Stimulated activated naive CD4-positive, alpha-beta T cell (primary cell): Measurements from ENCODE around the gene PIGX.
"Not testable (repeated sequence)": the region's sequence is repeated elsewhere in the genome, so short reads cannot be mapped to it uniquely, and the experiment has no call there.

Experiments used
- DNase-seq, 6 experiments: peaks; one replicate each; lab custom pipeline; 2025; lab: John Stamatoyannopoulos, UW

Gene PIGX

GRCh38 chr3:196706327-196706726 is 5.8 kb upstream of the PIGX start:
- DNase-seq: no peak

GRCh38 chr3:196706731-196707130 is 5.4 kb upstream of the PIGX start:
- DNase-seq: no peak

DNA sequence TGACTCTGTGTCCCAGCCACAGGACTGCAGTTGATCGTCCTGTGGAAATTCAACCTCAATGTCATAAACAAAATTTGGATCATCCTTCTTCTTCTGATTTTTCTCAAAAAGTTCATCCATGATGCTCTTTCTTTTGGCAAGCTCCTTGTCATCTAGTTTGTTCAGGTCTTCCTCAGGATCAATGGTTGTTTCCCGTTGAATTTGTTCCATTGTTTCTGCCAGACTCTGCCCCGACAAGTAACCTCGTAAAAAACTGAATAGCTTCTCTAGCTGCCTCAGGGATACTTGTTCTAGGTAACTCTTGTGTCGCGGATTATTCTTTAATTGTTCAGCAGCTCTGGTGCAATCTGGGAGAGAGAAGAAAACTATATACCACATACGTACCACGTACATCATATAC is 4.6 kb upstream of the PIGX start:
- no peak for DNase-seq

DNA sequence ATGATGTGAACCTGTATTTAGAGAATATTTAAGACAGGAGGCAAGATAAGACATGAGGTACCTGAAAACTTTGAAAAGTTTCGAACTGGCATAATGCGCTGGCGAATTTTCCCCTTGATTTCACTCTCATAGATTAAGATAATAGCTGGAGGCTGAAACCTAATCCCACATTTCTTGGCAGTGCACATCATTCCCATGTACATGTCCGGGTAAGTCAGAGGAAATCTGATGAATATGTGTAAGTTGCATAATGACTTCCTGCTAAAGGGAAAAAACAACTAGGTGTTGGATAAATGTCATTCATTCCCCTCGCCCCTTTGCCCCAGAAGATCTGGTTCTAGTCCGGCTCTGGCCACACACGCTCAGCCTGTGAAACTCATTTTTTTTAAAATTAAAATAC is 3.7 kb upstream of the PIGX start:
- no peak for DNase-seq

DNA sequence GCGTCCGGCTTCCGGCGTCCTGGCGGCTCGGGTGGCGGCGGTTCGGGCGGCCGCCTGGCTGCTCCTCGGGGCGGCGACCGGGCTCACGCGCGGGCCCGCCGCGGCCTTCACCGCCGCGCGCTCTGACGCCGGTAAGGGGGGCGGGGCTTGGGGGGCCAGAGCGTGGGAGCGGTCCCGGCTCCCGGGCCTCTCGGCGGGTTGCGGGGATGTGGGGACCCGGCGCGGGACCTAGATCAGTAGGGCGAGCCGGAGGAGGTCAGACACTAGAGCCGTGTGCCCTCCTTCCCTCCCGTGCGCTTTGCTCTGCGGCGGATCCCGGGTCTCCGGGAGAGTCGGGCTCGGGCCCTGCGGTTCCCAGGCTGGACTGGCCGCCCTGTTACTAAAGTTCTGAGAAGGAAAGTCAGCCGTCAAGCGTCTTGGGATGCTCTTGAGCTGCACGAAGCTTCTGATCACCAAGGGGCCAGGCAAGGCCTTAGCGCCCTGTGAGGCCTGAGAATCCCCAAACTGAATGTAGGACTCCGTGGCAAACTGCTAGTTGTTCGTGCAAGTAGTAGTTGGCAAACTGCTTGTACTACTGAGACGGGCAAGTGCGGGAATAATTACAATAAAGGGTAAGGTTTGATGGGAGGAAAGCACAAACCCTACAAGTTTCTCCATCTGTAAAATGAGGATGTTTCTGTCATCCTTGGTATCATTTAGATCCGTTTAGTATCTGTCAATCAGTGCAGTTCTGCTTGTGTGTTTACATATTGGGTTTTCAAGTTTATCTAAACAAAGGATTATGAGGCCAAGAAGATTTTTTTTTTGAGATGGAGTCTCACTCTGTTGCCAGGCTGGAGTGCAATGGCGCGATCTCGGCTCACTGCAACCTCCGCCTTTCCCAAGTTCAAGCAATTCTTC is 587 bp downstream of the PIGX start:
- DNase-seq: peak in 5 of 6 experiments; percentile 66 to 86 (median 70)

GRCh38 chr3:196717162-196717561 is 5.0 kb downstream of the PIGX start:
- DNase-seq: not testable (repeated sequence)

- no peak for DNase-seq
Measured at GRCh38 chr3:196721097-196721496, 8.9 kb downstream of the PIGX start.

- no peak for DNase-seq
Measured at GRCh38 chr3:196726788-196727675, 14.9 kb downstream of the PIGX start.

DNA sequence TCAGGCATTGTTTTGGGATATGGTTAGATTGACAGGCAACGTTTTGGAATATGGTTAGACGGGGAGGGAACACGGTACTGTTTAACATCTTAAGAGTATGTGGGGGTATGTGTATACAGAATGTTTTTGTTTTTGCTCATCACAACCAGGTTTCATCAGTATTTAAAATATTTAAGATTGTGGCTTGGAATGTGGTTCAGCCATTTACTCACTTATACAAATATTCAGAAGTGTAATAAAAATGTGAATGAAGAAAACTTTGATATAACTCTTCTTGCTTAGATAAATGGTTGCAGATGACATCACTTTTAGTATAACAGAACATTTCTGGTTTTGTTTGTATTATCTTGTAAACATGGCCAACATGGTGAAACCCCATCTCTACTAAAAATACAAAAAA is 23.6 kb downstream of the PIGX start:
- no peak for DNase-seq

- DNase-seq: no peak
Measured at GRCh38 chr3:196736670-196737374, 24.6 kb downstream of the PIGX start.

- DNase-seq: no peak
Measured at GRCh38 chr3:196737655-196738054, 25.5 kb downstream of the PIGX start.

DNA sequence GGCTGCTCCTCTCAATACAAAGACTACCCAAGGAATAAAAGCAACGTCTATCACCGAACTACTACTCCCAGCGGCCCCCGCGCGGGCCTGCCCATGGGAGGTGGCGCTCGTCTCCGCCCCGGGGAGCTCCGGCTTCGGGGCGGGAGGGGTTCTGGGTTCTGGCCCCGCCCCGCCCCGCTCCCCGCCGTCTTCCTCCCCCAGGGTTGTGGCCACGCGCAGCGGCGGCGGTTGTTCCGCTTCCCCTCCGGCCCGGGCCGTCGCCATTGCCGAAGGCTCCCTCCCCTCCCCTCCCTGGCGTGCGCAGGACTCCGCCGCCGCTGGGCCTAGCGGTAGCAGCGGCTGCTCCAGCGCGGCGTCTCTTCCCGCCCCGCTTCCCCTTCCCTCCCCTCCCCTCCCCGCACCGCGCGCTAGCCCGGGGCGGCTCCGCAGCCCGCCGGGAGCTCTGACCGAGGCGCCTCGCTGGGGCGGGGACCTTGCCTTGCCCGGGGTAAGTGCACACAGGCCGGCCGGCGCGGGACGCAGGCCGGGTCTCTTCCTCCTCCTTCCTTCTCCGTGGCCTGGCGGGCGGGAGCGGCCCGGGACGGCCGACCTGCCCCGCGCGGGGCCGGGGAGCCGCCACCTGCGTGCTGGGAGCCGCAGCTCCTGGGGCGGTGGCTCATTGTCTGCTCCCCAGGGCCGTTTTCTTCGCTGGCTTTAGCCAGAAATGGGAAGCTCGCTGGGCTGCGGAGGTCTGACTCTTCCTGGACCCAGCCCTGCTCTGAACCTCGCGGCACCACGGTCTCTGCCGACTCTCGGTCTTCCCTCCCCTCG is 27.7 kb downstream of the PIGX start, which contains the start of gene PAK2:
TSS of gene PAK2 (plus strand) at position 187 of the 810 bp plus-strand sequence. CDS start 42,790 bp downstream, outside the sequence.
- peak; percentile 79 to 88 (median 84) for DNase-seq

GRCh38 chr3:196740481-196741248 is 28.5 kb downstream of the PIGX start:
- DNase-seq: peak in 5 of 6 experiments; percentile 13 to 79 (median 70)

GRCh38 chr3:196741249-196741889 is 29.2 kb downstream of the PIGX start:
- no peak for DNase-seq

GRCh38 chr3:196743569-196743968 is 31.4 kb downstream of the PIGX start:
- DNase-seq: not testable (repeated sequence)

GRCh38 chr3:196749125-196749524 is 36.9 kb downstream of the PIGX start:
- DNase-seq: no peak

DNA sequence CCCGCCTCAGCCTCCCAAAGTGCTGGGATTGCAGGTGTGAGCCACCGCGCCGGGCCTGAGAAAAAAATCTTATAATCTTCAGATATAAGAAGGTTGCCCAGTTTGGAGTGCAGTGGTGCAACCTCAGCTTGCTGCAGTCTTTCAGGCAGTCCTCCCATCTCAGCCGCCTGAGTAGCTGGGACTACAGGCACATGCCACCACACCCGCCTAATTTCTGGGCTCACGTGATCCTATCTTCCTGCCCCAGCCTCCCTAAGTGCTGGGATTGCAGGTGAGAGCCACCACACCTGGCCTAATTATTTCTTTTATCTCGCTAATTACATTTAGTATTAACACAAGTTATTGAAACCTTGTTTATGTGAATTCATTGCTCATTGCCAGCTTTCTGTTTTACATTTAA is 41.0 kb downstream of the PIGX start:
- DNase-seq: no peak

DNA sequence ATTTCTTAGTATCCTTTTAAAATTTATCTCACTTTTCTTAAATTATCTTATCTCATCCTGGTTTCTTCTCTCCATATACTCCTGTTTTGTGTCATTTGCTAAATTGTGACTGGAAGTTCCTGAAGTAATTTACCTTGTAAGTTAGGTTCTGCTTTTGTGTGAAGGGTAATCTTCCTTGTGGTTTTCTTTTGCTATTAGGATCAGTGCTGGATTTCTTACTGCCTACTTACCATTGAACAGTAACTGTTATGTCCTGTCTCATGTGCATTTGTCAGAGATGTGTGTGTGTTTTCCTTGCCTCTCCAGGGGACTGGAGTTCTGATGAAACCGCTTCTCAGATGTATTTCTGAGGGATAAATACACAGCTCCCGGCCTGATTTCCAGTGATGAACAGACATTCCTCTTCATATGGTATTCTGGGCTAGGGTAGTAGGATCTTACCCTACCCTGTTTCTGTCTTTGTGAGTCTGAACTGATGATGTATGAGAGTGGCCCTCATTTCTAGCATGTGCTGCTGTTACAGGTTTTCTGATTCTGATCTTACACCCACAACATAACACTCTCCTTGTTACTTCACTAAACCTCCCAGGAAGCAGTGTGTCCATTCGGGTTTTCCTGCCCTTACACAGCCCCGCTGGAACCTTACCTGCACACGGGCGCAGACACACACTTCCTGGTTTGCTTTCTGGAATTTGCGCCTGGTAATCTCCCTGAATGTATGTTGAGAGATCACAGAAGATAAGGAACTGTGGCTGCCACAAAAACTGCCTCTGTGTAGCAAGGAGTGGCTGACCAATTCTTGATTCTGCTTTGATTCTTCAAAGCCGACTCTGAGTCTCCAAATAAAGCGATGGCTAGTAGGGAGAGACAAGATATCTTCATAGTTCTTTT is 42.2 kb downstream of the PIGX start:
- DNase-seq: no peak

- DNase-seq: no peak
Measured at GRCh38 chr3:196756732-196757131, 44.6 kb downstream of the PIGX start.
